ENCODE data around the gene GNLY.

- TF ChIP-seq CTCF (IDR thresholded peaks at IDR 0.05) (no peak), ZBTB33 (IDR thresholded peaks at IDR 0.05; ENCODE audit: borderline replicate concordance, low read depth) (no peak), RFX5 (IDR thresholded peaks at IDR 0.05; ENCODE audit: low read length) (no peak), NRF1 (IDR thresholded peaks at IDR 0.05; ENCODE audit: low read depth, low read length) (no peak), YY1 (IDR thresholded peaks at IDR 0.05; ENCODE audit: low read depth) (no peak), ELF1 (IDR thresholded peaks at IDR 0.05) (no peak), SMC3 (IDR thresholded peaks at IDR 0.05; ENCODE audit: low read depth, low read length) (no peak), NFIC (IDR thresholded peaks at IDR 0.05; ENCODE audit: borderline replicate concordance) (no peak)
Observed at GRCh38 chr2:85646166-85646565, 48.0 kb upstream of the GNLY start.
